Measurements from ENCODE around the gene LYPD6B.
A peak's percentile ranks its signal among the peaks of the same experiment; 100 is the strongest.

The LYPD6B gene

GRCh38 chr2:149033716-149034115, 4.8 kb upstream of the LYPD6B start:
- Histone ChIP-seq H3K4me1 (no peaks in the 10 kb centered on the region), H3K27me3 (peaks cover 12% of the 10 kb centered on the region), H3K9me3 (no peaks in the 10 kb centered on the region), H3K4me3 (ENCODE audit: low read depth, low read length) (no peak overlapping the region), H3K36me3 (no peaks in the 10 kb centered on the region)
- no peak for DNase-seq
- TF ChIP-seq, protein P1, sequence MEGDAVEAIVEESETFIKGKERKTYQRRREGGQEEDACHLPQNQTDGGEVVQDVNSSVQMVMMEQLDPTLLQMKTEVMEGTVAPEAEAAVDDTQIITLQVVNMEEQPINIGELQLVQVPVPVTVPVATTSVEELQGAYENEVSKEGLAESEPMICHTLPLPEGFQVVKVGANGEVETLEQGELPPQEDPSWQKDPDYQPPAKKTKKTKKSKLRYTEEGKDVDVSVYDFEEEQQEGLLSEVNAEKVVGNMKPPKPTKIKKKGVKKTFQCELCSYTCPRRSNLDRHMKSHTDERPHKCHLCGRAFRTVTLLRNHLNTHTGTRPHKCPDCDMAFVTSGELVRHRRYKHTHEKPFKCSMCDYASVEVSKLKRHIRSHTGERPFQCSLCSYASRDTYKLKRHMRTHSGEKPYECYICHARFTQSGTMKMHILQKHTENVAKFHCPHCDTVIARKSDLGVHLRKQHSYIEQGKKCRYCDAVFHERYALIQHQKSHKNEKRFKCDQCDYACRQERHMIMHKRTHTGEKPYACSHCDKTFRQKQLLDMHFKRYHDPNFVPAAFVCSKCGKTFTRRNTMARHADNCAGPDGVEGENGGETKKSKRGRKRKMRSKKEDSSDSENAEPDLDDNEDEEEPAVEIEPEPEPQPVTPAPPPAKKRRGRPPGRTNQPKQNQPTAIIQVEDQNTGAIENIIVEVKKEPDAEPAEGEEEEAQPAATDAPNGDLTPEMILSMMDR (IDR thresholded peaks at IDR 0.05; ENCODE audit: low read depth, low read length): no peak

DNA sequence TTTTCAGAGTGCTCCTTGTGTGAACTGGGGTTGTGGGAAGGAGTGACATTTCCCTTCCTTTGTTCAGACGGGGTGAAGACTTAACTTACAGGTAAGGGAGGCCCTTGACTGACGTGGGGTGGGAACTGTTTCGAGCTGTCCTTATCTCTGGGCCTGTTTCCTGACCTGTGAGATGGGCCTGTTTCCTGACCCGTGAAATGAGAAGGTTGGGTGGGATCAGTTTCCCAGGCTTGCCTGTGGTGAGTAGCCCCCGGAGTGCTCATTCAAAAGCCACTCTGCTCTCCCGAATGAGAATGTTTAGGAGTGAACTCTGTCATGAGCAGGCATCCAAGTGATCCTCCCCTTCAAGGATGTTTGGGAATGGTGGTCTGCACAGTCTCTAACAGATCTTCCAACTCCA, 4.1 kb upstream of the LYPD6B start:
- TF ChIP-seq, protein P1 (IDR thresholded peaks at IDR 0.05; ENCODE audit: low read depth, low read length): no peak
- H3K27me3 ChIP-seq: peaks cover 19% of the 10 kb centered on the region
- no peak for DNase-seq
- H3K9me3 ChIP-seq: no peaks in the 10 kb centered on the region
- H3K36me3 ChIP-seq: no peaks in the 10 kb centered on the region
- H3K4me3 ChIP-seq (ENCODE audit: low read depth, low read length): no peak overlapping the region
- H3K4me1 ChIP-seq: no peaks in the 10 kb centered on the region

GRCh38 chr2:149036507-149037293, 1.8 kb upstream of the LYPD6B start:
- H3K36me3 ChIP-seq: no peaks in the 10 kb centered on the region
- DNase-seq: no peak
- TF ChIP-seq, protein P1 (IDR thresholded peaks at IDR 0.05; ENCODE audit: low read depth, low read length): no peak
- peaks cover 20% of the 10 kb centered on the region for H3K27me3 ChIP-seq
- H3K4me1 ChIP-seq: no peaks in the 10 kb centered on the region
- H3K9me3 ChIP-seq: no peaks in the 10 kb centered on the region
- no peak overlapping the region for H3K4me3 ChIP-seq (ENCODE audit: low read depth, low read length)

GRCh38 chr2:149037851-149038250, 648 bp upstream of the LYPD6B start:
- TF ChIP-seq, protein P1 (IDR thresholded peaks at IDR 0.05; ENCODE audit: low read depth, low read length): no peak
- Histone ChIP-seq H3K9me3 (no peaks in the 10 kb centered on the region), H3K4me1 (no peaks in the 10 kb centered on the region), H3K36me3 (no peaks in the 10 kb centered on the region), H3K27me3 (peaks cover 20% of the 10 kb centered on the region), H3K4me3 (ENCODE audit: low read depth, low read length) (no peak overlapping the region)
- no peak for DNase-seq

- Histone ChIP-seq H3K9me3 (no peaks in the 10 kb centered on the region), H3K36me3 (no peaks in the 10 kb centered on the region), H3K4me3 (ENCODE audit: low read depth, low read length) (no peak overlapping the region), H3K27me3 (peaks cover 20% of the 10 kb centered on the region), H3K4me1 (no peaks in the 10 kb centered on the region)
- no peak for DNase-seq
- TF ChIP-seq, protein P1 (IDR thresholded peaks at IDR 0.05; ENCODE audit: low read depth, low read length): no peak
Measured at GRCh38 chr2:149039213-149039724, 770 bp downstream of the LYPD6B start.

- Histone ChIP-seq H3K27me3 (peaks cover 20% of the 10 kb centered on the region), H3K4me1 (no peaks in the 10 kb centered on the region), H3K4me3 (ENCODE audit: low read depth, low read length) (no peak overlapping the region), H3K9me3 (no peaks in the 10 kb centered on the region), H3K36me3 (no peaks in the 10 kb centered on the region)
- TF ChIP-seq, protein P1 (IDR thresholded peaks at IDR 0.05; ENCODE audit: low read depth, low read length): peak; percentile 43
- DNase-seq: peak; percentile 47
Measured at GRCh38 chr2:149040451-149040850, 2.0 kb downstream of the LYPD6B start.

Measured in BE2C (cell line).